H1 (cell line): ENCODE results near the gene ITGA11. TPM values are rescaled to one million over a fixed set of nuclear protein-coding genes. Genes with fewer than 3 reads are reported as not detected.

Experiments used
- CBX5 ChIP-seq: fragments of 300-800, 300-1000 bp; sonication (generic); IDR thresholded peaks from 2 replicates; pipeline ENCODE4 v1.7.1; 2016; ENCODE audit warnings: antibody characterized with exemption, low read length, low read depth
- CREB1 ChIP-seq: IDR thresholded peaks from 2 replicates; pipeline ENCODE4 v1.6.1; 2012; ENCODE audit warnings: inconsistent platforms
- GABPA ChIP-seq: IDR thresholded peaks from 2 replicates; pipeline ENCODE4 v1.6.1; 2011; ENCODE audit warnings: mild to moderate bottlenecking, low read length, moderate library complexity, borderline replicate concordance; ENCODE audit not compliant: insufficient read depth
- JUND ChIP-seq: IDR thresholded peaks from 2 replicates; pipeline ENCODE4 v1.6.1; 2011; ENCODE audit warnings: mild to moderate bottlenecking, improper control_type of control experiment, low read length
- POLR2A ChIP-seq, 2 experiments: IDR thresholded peaks; 1 replicate in 1 of 2; 2 replicates in 1 of 2; pipeline ENCODE4 v1.6.1; 2011; ENCODE audit warnings: low read depth in 2 of 2, low read length in 2 of 2, mild to moderate bottlenecking in 2 of 2; ENCODE audit errors: control extremely low read depth in 1 of 2
- POU5F1 ChIP-seq: IDR thresholded peaks from 2 replicates; pipeline ENCODE4 v1.6.1; 2011; ENCODE audit warnings: low read depth, mild to moderate bottlenecking, low read length, moderate library complexity
- SP4 ChIP-seq: IDR thresholded peaks from 2 replicates; pipeline ENCODE4 v1.6.1; 2012; ENCODE audit warnings: low read length, inconsistent platforms
- TEAD4 ChIP-seq: IDR thresholded peaks from 2 replicates; pipeline ENCODE4 v1.6.1; 2012; ENCODE audit warnings: low read depth, low read length, inconsistent platforms, mixed read lengths
- polyA plus RNA-seq, 7 experiments: library from polyadenylated mRNA; depleted of rRNA in 3 of 7; stranded (reverse) in 5 of 7; unstranded in 2 of 7; fragments of >200 nt in 5 of 7; fragments of 200-250 nt in 2 of 7; gene quantifications; 1 replicate in 5 of 7; 2 replicates in 1 of 7; 4 replicates in 1 of 7; pipeline versions ENCODE4 v1.2.1 to v1.2.3, GENCODE V29; 2011 to 2013; ENCODE audit warnings: missing spikeins in 2 of 7, mixed read lengths in 2 of 7
- total RNA-seq: library from RNA; stranded (reverse); fragmentation: NEBNext Ultra II Directional; extraction: Animal tissue kit (Norgen Biotek cat#: 25700); gene quantifications from 2 replicates; pipeline ENCODE4 v1.2.1, GENCODE V29; 2021

The ITGA11 gene
- total and polyA plus RNA-seq, 2 of the 8 experiments (the other 6 are each of a cell fraction or from before 2014, with no cell fraction given) = 0.05 to 0.06 TPM

DNA sequence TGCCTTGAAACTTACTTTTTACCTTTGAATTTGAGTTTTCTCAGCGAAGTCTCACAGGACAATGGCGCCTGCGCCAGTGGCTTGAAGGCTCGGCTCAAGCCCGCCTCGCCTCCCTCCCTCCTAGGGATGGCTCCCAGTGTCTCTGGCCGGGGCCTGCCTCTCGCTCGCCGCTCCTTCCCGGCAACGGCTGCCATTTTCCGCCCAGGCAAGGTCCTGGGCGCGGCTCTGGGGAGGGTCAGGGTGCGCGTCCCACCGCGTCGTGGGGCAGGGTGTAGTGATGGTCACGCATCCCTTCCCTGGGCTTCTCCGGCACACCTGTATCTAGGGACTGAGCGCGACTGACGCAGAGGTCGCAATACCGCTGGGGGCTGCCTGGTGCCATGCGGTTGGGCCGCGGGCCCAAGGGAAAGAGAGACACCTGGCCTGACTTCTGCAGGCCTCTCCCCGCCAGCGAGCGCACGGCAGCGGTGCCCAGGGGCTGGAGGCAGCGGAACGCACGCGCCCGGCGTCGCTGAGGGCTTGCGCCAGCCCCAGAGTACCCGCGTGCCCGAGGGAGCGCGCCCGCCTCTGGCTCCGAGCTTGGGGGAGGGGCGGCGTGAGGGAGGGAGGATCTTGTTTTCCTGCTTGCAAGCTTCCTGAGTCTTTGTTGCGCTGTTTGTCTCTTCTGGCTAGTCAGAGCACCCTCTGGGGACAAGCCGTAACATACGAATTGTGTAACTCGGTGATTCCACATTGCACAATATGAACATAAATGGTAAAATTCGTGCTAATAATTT lies 175.1 kb downstream of the ITGA11 start (continued):
- TF ChIP-seq POU5F1 (no peak), SP4 (no peak), TEAD4 (no peak), POLR2A (IDR thresholded peaks at IDR 0.05; ENCODE audit: control extremely low read depth in 1 of 2, low read depth in 2 of 2, low read length in 2 of 2) (peak; percentile 75 to 93), GABPA (peak; percentile 21; the same call in 1 of the 2 replicates), CBX5 (no peak), CREB1 (peak; percentile 33; the same call in 1 of the 2 replicates), JUND (no peak)
